SK-N-SH (cell line): ENCODE data around the gene OTUB1. TPM values are rescaled to one million over a fixed set of nuclear protein-coding genes. Genes with fewer than 3 reads are reported as not detected.

Experiments used
- CTCF ChIA-PET: fragments of 300-600, 350-600 bp; formaldehyde crosslinking; extraction: SDS; loops from one replicate; lab custom pipeline; 2021; lab: Yijun Ruan, JAX
- POLR2A ChIA-PET: fragments of 350-600 bp; sonication (Branson Sonifier 250); formaldehyde crosslinking; extraction: SDS; loops from one replicate; lab custom pipeline; 2020; ENCODE audit warnings: antibody characterized with exemption, inconsistent platforms; lab: Yijun Ruan, JAX
- DNase-seq: peaks from one replicate; pipeline ENCODE4 v3.0.0; 2012
- H2AFZ ChIP-seq: fragments of 200-600 bp; sonication (generic); 2 replicates; pipeline ENCODE4 v1.8.1; 2016; ENCODE audit warnings: antibody characterized with exemption, mild to moderate bottlenecking, low read depth
- H3F3A ChIP-seq: fragments of 200-600 bp; sonication (generic); replicated peaks from 2 replicates; pipeline ENCODE3; 2016; ENCODE audit warnings: antibody characterized with exemption, mild to moderate bottlenecking; ENCODE audit not compliant: insufficient read depth
- H3K27ac ChIP-seq, 2 experiments: fragments of 200-500 bp in 1 of 2; fragments of 200-600 bp in 1 of 2; sonication (Bioruptor generic) in 1 of 2; sonication (generic), shearing (Covaris generic) in 1 of 2; 2 replicates each; pipeline versions ENCODE4 v1.5.1 to v1.6.1; 2014 to 2016; ENCODE audit warnings: low read depth in 2 of 2, inconsistent platforms in 1 of 2, low read length in 1 of 2, mild to moderate bottlenecking in 1 of 2, mixed read lengths in 1 of 2
- H3K27me3 ChIP-seq: fragments of 200-600 bp; sonication (generic), shearing (Covaris generic); 2 replicates; pipeline ENCODE4 v1.6.1; 2016; ENCODE audit warnings: mixed run types; ENCODE audit not compliant: insufficient read depth
- H3K36me3 ChIP-seq, 2 experiments: fragments of 200-500 bp in 1 of 2; fragments of 200-600 bp in 1 of 2; sonication (Bioruptor generic) in 1 of 2; sonication (generic) in 1 of 2; replicated peaks in 1 of 2; 2 replicates each; pipeline versions ENCODE3 to v1.5.1; 2014 to 2016; ENCODE audit warnings: low read length in 1 of 2, mild to moderate bottlenecking in 1 of 2; ENCODE audit not compliant: insufficient read depth in 2 of 2, control insufficient read depth in 1 of 2
- H3K4me1 ChIP-seq, 2 experiments: fragments of 200-500 bp in 1 of 2; fragments of 200-600 bp in 1 of 2; sonication (Bioruptor generic) in 1 of 2; sonication (generic), shearing (Covaris generic) in 1 of 2; 2 replicates each; pipeline versions ENCODE4 v1.5.1 to v1.6.1; 2014 to 2016; ENCODE audit warnings: low read depth in 1 of 2, low read length in 1 of 2, mixed run types in 1 of 2; ENCODE audit not compliant: insufficient read depth in 2 of 2, control insufficient read depth in 1 of 2
- H3K4me2 ChIP-seq: fragments of 200-600 bp; sonication (generic), shearing (Covaris generic); 2 replicates; pipeline ENCODE4 v1.6.1; 2017; ENCODE audit warnings: mixed run types
- H3K4me3 ChIP-seq, 2 experiments: fragments of 200-500 bp in 1 of 2; fragments of 200-600 bp in 1 of 2; sonication (Bioruptor generic) in 1 of 2; sonication (generic), shearing (Covaris generic) in 1 of 2; 2 replicates each; pipeline versions ENCODE4 v1.5.1 to v1.8.1; 2014 to 2016; ENCODE audit warnings: low read depth in 2 of 2, inconsistent platforms in 1 of 2, low read length in 1 of 2, mild to moderate bottlenecking in 1 of 2, mixed read lengths in 1 of 2, moderate library complexity in 1 of 2
- H3K79me2 ChIP-seq: fragments of 200-600 bp; sonication (generic); 2 replicates; pipeline ENCODE4 v1.8.1; 2017; ENCODE audit warnings: mild to moderate bottlenecking; ENCODE audit not compliant: insufficient read depth
- H3K9ac ChIP-seq: fragments of 200-600 bp; sonication (generic); 2 replicates; pipeline ENCODE4 v1.6.1; 2017; ENCODE audit warnings: mixed run types
- H3K9me2 ChIP-seq: fragments of 200-600 bp; sonication (generic); 2 replicates; pipeline ENCODE4 v1.6.1; 2017; ENCODE audit warnings: mixed run types
- H3K9me3 ChIP-seq: fragments of 200-600 bp; sonication (generic); 2 replicates; pipeline ENCODE4 v1.6.1; 2017; ENCODE audit warnings: mixed run types, mild to moderate bottlenecking, moderate library complexity
- H4K20me1 ChIP-seq: fragments of 200-600 bp; sonication (generic); 2 replicates; pipeline ENCODE4 v1.6.1; 2017; ENCODE audit warnings: mild to moderate bottlenecking, mixed run types; ENCODE audit not compliant: insufficient read depth
- CTCF ChIP-seq: fragments of 200-600 bp; sonication (generic); IDR thresholded peaks from 2 replicates; pipeline ENCODE4 v1.6.1; 2017; ENCODE audit warnings: antibody characterized with exemption, mild to moderate bottlenecking, moderate library complexity
- FOXJ3 ChIP-seq: sonication (generic); formaldehyde crosslinking; IDR thresholded peaks from 2 replicates; pipeline ENCODE4 v1.5.1; 2020; ENCODE audit warnings: mild to moderate bottlenecking, missing genetic modification reagents
- GABPA ChIP-seq: IDR thresholded peaks from 2 replicates; pipeline ENCODE4 v1.4.0; 2012; ENCODE audit warnings: low read depth, mild to moderate bottlenecking
- GATA2 ChIP-seq: sonication (generic); formaldehyde crosslinking; IDR thresholded peaks from 2 replicates; pipeline ENCODE4 v1.5.0; 2020; ENCODE audit warnings: mild to moderate bottlenecking, missing genetic modification reagents
- MAX ChIP-seq: IDR thresholded peaks from 2 replicates; pipeline ENCODE4 v1.4.0; 2012; ENCODE audit warnings: low read depth
- NFIC ChIP-seq: IDR thresholded peaks from 2 replicates; pipeline ENCODE4 v1.4.0; 2012; ENCODE audit warnings: borderline replicate concordance
- RAD21 ChIP-seq: IDR thresholded peaks from 2 replicates; pipeline ENCODE4 v1.6.1; 2012; ENCODE audit warnings: mild to moderate bottlenecking, low read length
- RCOR1 ChIP-seq: fragments of 150-350 bp; IDR thresholded peaks from 2 replicates; pipeline ENCODE4 v1.6.1; 2017; ENCODE audit warnings: antibody characterized with exemption, low read length
- TAF1 ChIP-seq: IDR thresholded peaks from 2 replicates; pipeline ENCODE4 v1.6.1; 2012; ENCODE audit warnings: low read depth, mild to moderate bottlenecking, low read length, moderate library complexity, borderline replicate concordance
- YY1 ChIP-seq: IDR thresholded peaks from 2 replicates; pipeline ENCODE4 v1.4.0; 2012; ENCODE audit warnings: low read depth, mild to moderate bottlenecking
- WGBS: methylation state at CpG from one replicate; pipeline ENCODE4 v1.1.6; 2017; ENCODE audit warnings: low lambda C conversion rate; 5-methylcytosine and 5-hydroxymethylcytosine counted together
- polyA plus RNA-seq, 3 experiments: library from polyadenylated mRNA; depleted of rRNA; stranded (reverse); fragments of >200 nt; gene quantifications; 2 replicates each; pipeline ENCODE4 v1.2.3, GENCODE V29; 2012
- TF ChIP-seq, protein P1 (sequence below): fragments of 150-350 bp; IDR thresholded peaks from 2 replicates; pipeline ENCODE4 v1.6.1; 2016; ENCODE audit warnings: mild to moderate bottlenecking, low read depth, low read length
- TF ChIP-seq, protein P2 (sequence below): IDR thresholded peaks from 2 replicates; pipeline ENCODE4 v1.6.1; 2012; ENCODE audit warnings: mild to moderate bottlenecking, low read depth, low read length, moderate library complexity

Gene OTUB1
- polyA plus RNA-seq, 1 of the 3 experiments (the other 2 are of a cell fraction) = 183 TPM

DNA sequence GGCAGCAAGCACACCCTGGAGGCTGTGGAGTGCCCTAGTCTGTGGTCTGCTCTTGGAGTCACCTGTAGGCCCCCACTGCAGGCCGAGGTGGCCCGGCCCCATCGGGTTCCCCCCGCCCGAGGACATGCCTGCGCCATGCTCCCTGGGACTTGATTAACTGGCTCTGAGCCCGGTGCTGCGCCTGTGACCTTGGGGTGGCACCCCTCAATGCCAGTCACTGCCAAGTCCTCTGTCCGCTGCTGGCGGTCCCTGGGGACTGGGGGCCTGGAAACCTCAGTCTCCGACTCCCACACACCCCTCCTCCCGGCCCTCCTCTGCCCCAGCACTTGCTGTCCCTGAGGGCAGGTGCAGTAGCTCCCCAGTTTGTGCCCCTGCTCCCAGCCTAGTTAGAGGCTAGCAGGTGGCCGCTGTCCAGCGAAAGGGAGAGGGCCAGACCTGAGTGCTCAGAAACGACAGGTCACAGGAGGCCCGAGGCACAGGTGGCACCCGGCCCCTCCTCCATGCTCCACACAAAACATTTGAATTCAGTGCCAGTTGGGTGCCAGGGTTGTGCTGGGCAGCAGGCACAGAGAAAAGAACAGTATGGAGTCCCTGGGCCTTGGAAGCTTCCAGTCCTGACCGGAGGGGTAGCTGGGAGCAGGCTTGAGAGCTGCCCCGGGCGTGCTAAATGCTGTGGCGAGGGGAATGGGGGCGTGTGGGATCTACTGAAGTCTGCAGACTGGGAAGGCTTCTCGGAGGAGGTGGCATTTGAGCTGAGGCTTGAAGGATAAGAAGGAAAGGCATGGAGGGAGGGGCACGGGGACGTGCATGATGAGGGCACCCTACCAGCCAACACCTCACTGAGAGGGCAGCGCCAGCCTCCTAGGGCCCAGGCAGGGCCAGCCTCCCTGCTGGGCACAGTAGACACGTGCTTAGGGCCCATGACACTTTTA is 33.1 kb downstream of the OTUB1 start:
- H3K9ac ChIP-seq = no peak overlapping the region
- H3K9me2 ChIP-seq = no peaks in the 10 kb centered on the region
- no peak overlapping the region for H3K4me2 ChIP-seq
- H4K20me1 ChIP-seq = peaks cover 5% of the 10 kb centered on the region; the same call in 1 of the 2 replicates
- no peak overlapping the region; a peak in 1 of 4 replicates for H3K27ac ChIP-seq
- H3F3A ChIP-seq = no peaks in the 10 kb centered on the region
- no peaks in the 10 kb centered on the region for H3K36me3 ChIP-seq
- H3K4me3 ChIP-seq = no peak overlapping the region
- ChIA-PET POLR2A (interaction anchor here (1.8 kb wide), 1 partner anchor 17 kb away, joined by 4 read pairs; no protein-coding TSS in a partner anchor), CTCF (interaction anchor here (0.6 to 3.0 kb wide), 5 partner anchors 10 to 133 kb away, joined by 3 to 17 read pairs (median 3); no protein-coding TSS in a partner anchor)
- H3K4me1 ChIP-seq = peaks cover 0 to 53% of the 10 kb centered on the region in 2 experiments; a peak in 1 of 4 replicates
- TF ChIP-seq RCOR1 (no peak), GABPA (no peak), MAX (no peak)
- DNase-seq = no peak
- no peaks in the 10 kb centered on the region for H3K27me3 ChIP-seq
- H3K9me3 ChIP-seq = no peaks in the 10 kb centered on the region
- no peak overlapping the region for H2AFZ ChIP-seq
- 73% methylated on average over 20 of the region's 27 CpGs for WGBS
- H3K79me2 ChIP-seq = no peaks in the 10 kb centered on the region

- peaks cover 5% of the 10 kb centered on the region; the same call in 1 of the 2 replicates for H4K20me1 ChIP-seq
- no peaks in the 10 kb centered on the region for H3K9me2 ChIP-seq
- H3F3A ChIP-seq = no peaks in the 10 kb centered on the region
- H3K4me3 ChIP-seq = no peak overlapping the region
- H3K9ac ChIP-seq = no peak overlapping the region
- no peak overlapping the region for H2AFZ ChIP-seq
- TF ChIP-seq CTCF (no peak), GATA2 (CRISPR knock-in tag) (no peak), GABPA (no peak), TAF1 (no peak), NFIC (no peak), FOXJ3 (CRISPR knock-in tag) (no peak), RAD21 (no peak), YY1 (no peak)
- TF ChIP-seq, protein P1, sequence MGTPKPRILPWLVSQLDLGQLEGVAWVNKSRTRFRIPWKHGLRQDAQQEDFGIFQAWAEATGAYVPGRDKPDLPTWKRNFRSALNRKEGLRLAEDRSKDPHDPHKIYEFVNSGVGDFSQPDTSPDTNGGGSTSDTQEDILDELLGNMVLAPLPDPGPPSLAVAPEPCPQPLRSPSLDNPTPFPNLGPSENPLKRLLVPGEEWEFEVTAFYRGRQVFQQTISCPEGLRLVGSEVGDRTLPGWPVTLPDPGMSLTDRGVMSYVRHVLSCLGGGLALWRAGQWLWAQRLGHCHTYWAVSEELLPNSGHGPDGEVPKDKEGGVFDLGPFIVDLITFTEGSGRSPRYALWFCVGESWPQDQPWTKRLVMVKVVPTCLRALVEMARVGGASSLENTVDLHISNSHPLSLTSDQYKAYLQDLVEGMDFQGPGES = no peak
- TF ChIP-seq, protein P2, sequence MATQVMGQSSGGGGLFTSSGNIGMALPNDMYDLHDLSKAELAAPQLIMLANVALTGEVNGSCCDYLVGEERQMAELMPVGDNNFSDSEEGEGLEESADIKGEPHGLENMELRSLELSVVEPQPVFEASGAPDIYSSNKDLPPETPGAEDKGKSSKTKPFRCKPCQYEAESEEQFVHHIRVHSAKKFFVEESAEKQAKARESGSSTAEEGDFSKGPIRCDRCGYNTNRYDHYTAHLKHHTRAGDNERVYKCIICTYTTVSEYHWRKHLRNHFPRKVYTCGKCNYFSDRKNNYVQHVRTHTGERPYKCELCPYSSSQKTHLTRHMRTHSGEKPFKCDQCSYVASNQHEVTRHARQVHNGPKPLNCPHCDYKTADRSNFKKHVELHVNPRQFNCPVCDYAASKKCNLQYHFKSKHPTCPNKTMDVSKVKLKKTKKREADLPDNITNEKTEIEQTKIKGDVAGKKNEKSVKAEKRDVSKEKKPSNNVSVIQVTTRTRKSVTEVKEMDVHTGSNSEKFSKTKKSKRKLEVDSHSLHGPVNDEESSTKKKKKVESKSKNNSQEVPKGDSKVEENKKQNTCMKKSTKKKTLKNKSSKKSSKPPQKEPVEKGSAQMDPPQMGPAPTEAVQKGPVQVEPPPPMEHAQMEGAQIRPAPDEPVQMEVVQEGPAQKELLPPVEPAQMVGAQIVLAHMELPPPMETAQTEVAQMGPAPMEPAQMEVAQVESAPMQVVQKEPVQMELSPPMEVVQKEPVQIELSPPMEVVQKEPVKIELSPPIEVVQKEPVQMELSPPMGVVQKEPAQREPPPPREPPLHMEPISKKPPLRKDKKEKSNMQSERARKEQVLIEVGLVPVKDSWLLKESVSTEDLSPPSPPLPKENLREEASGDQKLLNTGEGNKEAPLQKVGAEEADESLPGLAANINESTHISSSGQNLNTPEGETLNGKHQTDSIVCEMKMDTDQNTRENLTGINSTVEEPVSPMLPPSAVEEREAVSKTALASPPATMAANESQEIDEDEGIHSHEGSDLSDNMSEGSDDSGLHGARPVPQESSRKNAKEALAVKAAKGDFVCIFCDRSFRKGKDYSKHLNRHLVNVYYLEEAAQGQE = no peak
- TF ChIP-seq, all 33 proteins: peak for 0
- WGBS = 81% methylated on average over 9 of the region's 22 CpGs
- ChIA-PET POLR2A (interaction anchor here (1.6 kb wide), 1 partner anchor 16 kb away, joined by 5 read pairs; no protein-coding TSS in a partner anchor), CTCF (interaction anchor here (1.6 kb wide), 1 partner anchor 19 kb away, joined by 5 read pairs; no protein-coding TSS in a partner anchor)
- Histone ChIP-seq H3K4me2 (no peak overlapping the region), H3K36me3 (no peaks in the 10 kb centered on the region), H3K27ac (no peak overlapping the region), H3K79me2 (no peaks in the 10 kb centered on the region), H3K4me1 (peaks cover 0 to 52% of the 10 kb centered on the region in 2 experiments; a peak in 1 of 4 replicates), H3K27me3 (no peaks in the 10 kb centered on the region), H3K9me3 (no peaks in the 10 kb centered on the region)
- no peak for DNase-seq
Measured at GRCh38 chr11:64020976-64021756, 34.9 kb downstream of the OTUB1 start.
